ENCODE measurements around the gene PCDH11Y.
"Not testable (repeated sequence)": the region's sequence is repeated elsewhere in the genome, so short reads cannot be mapped to it uniquely, and the experiment has no call there.

GRCh38 chrY:5761403-5761802 is 761.3 kb downstream of the PCDH11Y start:
- not testable (repeated sequence) for TF ChIP-seq POLR2A, CTCF (IDR thresholded peaks at IDR 0.05)
